Fibroblast of skin of left biceps (primary cell): ENCODE measurements around the gene FRG1.
"Not testable (repeated sequence)": the region's sequence is repeated elsewhere in the genome, so short reads cannot be mapped to it uniquely, and the experiment has no call there.

ENCODE experiments used
- DNase-seq, 2 experiments: peaks; one replicate each; pipeline ENCODE4 v3.0.0-alpha.2; 2013; ENCODE audit warnings: low read depth in 2 of 2

Gene FRG1

DNA sequence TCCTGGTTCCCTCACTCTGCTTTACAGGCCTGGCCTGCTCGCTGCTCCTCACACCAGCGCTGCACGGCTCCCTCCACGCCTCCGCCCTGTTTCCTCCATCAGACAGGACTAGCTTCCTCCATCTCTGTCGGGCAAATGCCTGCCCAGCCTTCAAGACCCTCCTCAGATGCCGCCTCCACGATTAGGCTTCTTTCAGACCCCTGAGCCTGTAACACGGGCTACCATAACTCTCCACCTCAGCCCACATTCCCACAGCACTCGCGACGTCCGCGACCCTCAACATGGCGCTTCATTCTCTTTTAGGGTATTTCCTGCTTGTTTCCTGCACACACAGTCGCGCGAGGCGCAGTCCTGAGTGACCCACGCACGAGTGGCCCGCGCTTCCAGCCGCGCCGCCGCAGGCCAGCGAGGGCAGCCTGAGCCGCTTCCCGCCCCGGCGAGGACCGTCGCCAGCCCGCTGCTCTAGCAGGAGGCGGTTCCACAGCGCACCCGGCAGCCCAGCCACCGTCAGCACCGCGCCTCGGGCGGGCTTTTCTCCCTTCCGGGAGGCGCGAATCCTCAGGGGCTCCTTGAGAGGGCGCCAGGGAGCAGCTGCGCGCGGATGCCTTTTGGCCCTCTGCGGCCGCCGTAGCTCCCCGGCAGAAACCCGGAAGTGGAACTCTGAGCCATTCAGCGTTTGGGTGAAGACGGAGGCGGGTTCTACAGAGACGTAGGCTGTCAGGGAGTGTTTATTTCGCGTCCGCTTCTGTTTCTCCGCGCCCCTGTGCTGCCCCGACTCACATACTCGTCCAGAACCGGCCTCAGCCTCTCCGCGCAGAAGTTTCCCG, at the start of gene FRG1:
TSS of gene FRG1 (plus strand) at position 695 of the 827 bp plus-strand sequence. CDS start 138 bp downstream, outside the sequence.
- peak; percentile 89 for DNase-seq

GRCh38 chr4:189897667-189898066, 43.0 kb upstream of the FRG1 start:
- DNase-seq = no peak

DNA sequence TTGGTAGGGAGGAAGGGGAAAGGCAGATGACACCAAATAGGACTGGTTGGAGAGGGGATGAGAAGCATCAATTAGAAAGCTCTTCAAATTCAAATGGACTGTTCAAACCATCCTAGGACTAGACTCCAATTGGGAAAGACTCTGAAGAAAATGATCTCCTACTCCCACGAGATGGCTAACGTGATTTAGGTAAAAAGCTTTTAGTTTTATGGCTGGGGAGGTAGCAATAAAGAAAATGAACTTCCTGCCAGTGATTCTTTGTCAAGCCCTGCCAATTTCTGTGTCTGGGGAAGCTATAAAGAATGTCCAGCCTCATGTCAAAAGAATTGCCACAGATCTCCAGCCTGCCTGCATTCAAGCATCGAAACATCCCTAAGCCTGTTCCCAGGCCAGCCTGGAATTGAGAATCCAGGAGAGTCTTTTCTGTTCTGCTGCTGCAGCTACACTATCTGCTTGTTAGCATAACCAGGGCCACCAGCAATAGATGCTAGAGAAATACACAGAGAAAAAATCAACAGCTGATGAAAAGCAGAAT, 41.1 kb upstream of the FRG1 start:
- DNase-seq = not testable (repeated sequence)

- peak; percentile 32 to 34 for DNase-seq
Measured at GRCh38 chr4:189904420-189905027, 36.1 kb upstream of the FRG1 start.

DNA sequence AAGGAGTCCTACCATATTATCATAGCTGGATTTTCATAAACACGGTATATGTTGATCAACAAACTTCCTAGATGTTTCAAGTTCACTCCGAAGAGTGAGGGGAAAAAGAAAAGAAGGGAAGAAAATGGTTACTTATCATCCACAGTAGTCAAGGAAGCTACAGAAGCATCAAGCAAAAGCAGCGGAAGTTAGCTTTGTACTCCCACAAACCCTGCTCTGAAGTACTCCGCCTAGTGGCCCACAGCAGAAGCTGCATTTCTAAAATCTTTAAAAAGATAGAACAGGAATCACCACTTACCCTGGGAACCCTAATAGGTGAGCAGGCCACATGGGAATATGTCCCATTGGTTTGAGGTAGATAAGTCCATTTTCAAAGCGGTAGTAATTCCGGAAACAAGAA, 28.5 kb upstream of the FRG1 start:
- DNase-seq = no peak

DNA sequence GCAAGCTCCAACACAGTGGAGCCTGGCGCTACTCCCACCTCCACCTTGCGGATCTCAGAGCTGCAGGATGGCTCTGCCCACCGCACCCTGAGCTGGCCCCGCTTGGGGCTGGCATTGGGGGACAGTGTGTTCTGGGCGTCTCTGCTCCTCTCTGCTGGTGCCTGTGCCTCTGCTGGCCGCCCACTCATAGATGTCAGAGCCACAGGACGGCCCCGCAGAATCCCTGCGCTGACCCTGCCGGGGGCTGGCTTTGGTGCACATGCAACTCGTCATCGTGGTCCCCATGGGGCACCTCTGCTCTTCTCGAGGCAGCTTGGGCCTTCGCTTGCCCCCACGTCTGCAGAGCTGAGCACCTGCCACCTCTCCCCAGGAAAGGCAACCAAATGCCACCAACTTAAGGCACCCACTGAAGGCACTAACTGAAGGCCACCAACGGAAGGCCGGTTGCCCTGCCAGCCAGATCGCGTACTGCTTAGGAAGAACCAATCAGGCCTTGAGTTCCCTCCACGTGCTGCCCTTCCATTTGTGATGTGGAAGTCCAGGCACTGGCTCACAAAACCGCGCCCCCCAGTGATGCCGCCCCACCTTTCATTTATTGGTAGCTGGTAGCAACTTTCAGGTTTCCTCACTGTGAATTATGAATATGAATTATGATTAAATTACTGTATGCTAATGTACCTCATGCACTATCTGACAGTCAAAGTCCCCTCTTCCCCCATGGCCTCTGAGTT, 23.3 kb upstream of the FRG1 start:
- DNase-seq = no peak

DNA sequence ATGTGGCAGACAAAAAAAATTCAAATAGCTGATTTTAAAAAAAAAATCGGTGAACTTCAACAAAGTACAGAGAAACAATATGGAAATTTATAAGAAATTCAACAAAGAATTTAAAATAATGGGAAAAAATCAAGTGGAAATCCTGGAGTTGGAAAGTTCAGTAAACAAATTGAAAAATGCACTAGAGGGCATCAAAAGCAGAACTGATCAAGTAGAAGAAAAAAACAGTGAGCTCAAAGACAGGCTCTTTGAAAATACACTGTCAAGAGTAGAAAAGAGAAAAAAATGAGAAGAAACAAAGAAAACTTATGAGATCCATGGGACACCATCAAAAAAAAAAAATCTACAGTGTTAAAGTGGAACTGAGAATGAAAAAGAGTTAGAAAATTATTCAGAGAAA, 19.6 kb upstream of the FRG1 start:
- no peak for DNase-seq

DNA sequence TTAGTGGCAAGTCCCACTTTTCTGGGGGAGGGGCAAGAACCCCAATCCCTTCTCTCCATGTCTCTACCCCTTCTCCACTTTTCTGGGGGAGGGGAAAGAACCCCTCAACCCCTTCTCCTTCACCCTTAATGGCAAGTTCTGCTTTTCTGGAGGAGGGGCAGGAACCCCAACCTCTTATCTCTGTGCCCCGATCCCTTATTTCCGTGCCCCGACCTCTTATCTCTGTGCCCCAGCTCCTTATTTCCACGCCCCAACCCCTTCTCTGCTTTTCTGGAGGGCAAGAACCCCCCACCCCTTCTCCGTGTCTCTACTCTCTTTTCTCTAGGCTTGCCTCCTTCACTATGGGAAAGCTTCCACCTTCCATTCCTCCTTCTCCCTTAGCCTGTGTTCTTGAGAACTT, 13.9 kb upstream of the FRG1 start:
- not testable (repeated sequence) for DNase-seq

- no peak for DNase-seq
Measured at GRCh38 chr4:189941005-189941450, 356 bp downstream of the FRG1 start.

GRCh38 chr4:189942412-189942811, 1.7 kb downstream of the FRG1 start:
- not testable (repeated sequence) for DNase-seq

- not testable (repeated sequence) for DNase-seq
Measured at GRCh38 chr4:189944077-189944476, 3.4 kb downstream of the FRG1 start.

DNA sequence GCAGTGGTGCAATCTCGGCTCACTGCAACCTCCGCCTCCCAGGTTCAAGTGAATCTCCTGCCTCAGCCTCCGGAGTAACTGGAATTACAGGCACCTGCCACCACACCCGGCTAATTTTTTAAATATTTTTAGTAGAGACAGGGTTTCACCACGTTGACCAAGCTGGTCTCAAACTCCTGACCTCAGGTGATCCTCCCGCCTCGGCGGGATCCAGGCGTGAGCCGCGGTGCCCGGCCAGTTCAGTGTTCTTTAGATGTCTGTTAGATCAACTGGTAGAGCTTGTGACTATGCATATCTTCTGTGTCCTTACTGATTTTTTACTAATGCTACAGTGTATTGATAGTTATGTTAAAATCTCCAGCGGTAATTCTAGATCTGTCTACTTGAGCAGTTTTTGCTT, 6.2 kb downstream of the FRG1 start:
- DNase-seq = not testable (repeated sequence)

- DNase-seq = not testable (repeated sequence)
Measured at GRCh38 chr4:189948486-189948885, 7.8 kb downstream of the FRG1 start.

GRCh38 chr4:189969291-189969690, 28.6 kb downstream of the FRG1 start:
- not testable (repeated sequence) for DNase-seq

DNA sequence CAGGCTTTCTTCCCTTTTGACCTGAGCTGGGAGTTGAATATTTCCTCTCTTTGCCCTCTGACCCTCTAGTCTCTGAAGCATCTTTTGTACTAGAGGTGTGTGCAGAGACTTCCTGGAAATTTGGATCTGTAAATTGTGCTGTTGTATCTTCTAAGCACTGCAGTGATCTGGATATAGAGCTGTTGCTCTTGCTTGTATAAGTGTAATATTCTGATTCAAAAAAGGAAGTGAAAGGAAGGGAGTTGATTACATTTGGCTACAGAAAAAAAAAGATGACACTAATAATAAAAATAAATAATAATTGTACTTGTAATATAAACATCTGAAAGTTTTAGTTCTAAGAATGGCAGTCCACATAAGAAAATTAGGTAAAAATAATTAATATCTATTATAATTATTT, 33.0 kb downstream of the FRG1 start:
- no peak for DNase-seq

DNA sequence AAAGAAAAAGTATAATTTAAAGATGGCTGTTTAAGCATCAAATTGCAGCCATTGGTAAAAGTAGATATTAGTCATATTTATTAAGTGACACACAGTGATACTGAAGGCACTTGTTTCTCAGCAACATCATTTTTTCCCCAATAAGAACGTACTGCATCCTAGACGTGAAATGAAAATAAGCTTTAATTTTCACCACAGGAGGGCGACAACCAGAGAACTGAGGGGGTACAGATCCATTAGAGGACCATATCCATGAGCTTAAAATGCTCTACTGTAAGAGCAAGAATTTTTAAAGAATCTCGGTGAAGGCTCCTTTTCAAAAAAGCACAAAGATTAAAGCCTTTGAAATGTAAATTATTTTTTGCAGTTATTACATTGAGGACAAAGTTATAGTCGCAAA, 33.4 kb downstream of the FRG1 start:
- no peak for DNase-seq

DNA sequence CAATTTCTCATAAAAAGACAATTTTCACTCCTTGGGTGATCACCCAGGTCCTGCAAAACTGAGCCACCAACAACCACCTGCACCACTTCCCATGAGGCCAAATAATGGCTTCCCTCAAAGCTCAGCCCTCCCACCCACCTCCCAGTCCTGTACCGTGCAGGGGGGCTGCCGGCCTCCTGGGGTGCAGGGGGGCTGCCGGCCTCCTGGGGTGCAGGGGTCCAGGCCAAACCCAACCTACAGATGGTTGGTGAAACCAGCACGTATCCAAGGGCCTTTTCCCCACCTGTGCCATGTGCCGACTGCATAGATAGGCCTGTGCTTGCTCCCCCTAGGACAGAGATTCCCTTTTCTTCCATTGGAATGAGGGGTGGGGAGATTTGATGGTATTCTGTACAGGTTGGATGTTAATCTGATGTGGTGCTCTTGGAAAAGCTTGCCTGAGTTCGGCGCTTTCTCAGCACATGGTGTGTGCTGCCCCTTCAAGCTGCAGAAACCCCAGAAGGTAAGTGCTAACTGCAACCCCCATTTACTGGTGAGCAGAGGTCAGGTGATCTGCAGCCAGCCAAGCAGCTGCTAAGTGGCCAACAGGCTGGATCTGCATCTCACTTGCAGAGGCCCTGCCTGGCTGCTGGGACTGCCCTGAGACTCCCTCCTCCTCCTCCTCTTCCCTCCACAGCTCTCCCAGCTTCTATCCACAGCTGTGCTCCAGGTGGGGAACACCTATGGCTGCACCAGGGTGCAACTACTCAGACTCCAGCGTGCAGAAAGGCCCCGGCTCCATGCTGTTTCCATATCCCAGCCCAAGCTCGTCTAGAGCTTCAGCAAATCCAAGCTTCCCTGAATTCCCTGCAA, 38.8 kb downstream of the FRG1 start:
- DNase-seq = no peak

GRCh38 chr4:189980292-189980691, 39.6 kb downstream of the FRG1 start:
- DNase-seq = not testable (repeated sequence)

GRCh38 chr4:189981970-189982369, 41.3 kb downstream of the FRG1 start:
- no peak for DNase-seq

- not testable (repeated sequence) for DNase-seq
Measured at GRCh38 chr4:189983916-189984526, 43.3 kb downstream of the FRG1 start.

DNA sequence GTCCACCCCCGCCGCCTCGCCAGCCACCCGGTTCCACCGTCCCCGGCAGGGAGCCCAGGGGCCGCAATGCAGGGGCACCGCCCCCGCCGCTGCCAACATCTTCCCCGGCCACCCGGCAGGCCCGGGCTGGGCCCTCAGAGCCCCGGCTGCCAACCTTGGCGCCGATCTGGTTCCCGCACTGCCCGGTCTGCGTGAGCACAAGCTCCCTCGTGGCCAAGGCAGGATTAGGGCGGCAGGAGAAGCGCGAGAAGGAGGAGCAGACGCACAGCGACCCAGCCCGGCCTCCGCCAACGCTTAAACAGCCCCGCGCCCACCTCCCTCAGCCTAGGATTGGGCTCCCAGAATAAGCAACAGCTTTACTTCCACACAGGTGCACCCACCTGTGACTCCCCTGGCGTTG, 44.0 kb downstream of the FRG1 start:
- not testable (repeated sequence) for DNase-seq
